T-cell (primary cell): Measurements from ENCODE around the gene FALEC. TPM values are rescaled to one million over a fixed set of nuclear protein-coding genes. Genes with fewer than 3 reads are reported as not detected.

ENCODE experiments used
- ATAC-seq, 4 experiments: fragments of 200-7000 bp in 3 of 4; fragments of 150-1000 bp in 1 of 4; cut with Tn5 transposase; replicated peaks in 1 of 4; 1 replicate in 3 of 4; 2 replicates in 1 of 4; pipeline ENCODE4 v1.10.0; 2021; ENCODE audit warnings: moderate library complexity in 3 of 4, mild to moderate bottlenecking in 2 of 4, moderate number of reproducible peaks in 1 of 4
- CTCF ChIA-PET, 2 donors: fragments of 300-600 bp; sonication (Branson Sonifier 250); formaldehyde crosslinking; loops; one replicate each; lab custom pipeline; 2022; ENCODE audit warnings: antibody characterized with exemption in 2 of 2; lab: Charles Lee
- POLR2A ChIA-PET, 2 donors: fragments of 300-600 bp; sonication (Branson Sonifier 250); formaldehyde crosslinking; loops; one replicate each; lab custom pipeline; 2022; ENCODE audit warnings: antibody characterized with exemption in 2 of 2; lab: Charles Lee
- DNase-seq, 35 experiments: peaks; one replicate each; pipeline versions ENCODE4 v3.0.0 to v3.0.0-alpha.2; 2013 to 2023
- H3K27ac ChIP-seq: one replicate; pipeline ENCODE4 v1.5.1; 2013; ENCODE audit warnings: low read length
- H3K27me3 ChIP-seq, 2 experiments: replicated peaks in 1 of 2; 1 replicate in 1 of 2; 2 replicates in 1 of 2; pipeline versions ENCODE4 v1.6.1 to v1.7.0; 2013; ENCODE audit warnings: low read length in 1 of 2, mixed read lengths in 1 of 2; ENCODE audit not compliant: control insufficient read depth in 2 of 2, insufficient read depth in 2 of 2; ENCODE audit errors: extremely low read depth in 1 of 2
- H3K36me3 ChIP-seq, 2 donors: 1 replicate in 1 of 2; 2 replicates in 1 of 2; pipeline versions ENCODE4 v1.6.1 to v1.7.0; 2013; ENCODE audit warnings: low read length in 1 of 2; ENCODE audit not compliant: control insufficient read depth in 2 of 2, insufficient read depth in 1 of 2; ENCODE audit errors: extremely low read depth in 1 of 2
- H3K4me1 ChIP-seq, 2 experiments: 1 replicate in 1 of 2; 2 replicates in 1 of 2; pipeline versions ENCODE4 v1.6.1 to v1.7.0; 2013; ENCODE audit warnings: low read length in 2 of 2, mixed read lengths in 1 of 2; ENCODE audit not compliant: insufficient read depth in 2 of 2, control insufficient read depth in 1 of 2; ENCODE audit errors: extremely low read depth in 1 of 2
- H3K4me3 ChIP-seq, 2 donors: 1 replicate in 1 of 2; 2 replicates in 1 of 2; pipeline versions ENCODE4 v1.5.1 to v1.7.0; 2013; ENCODE audit warnings: mild to moderate bottlenecking in 2 of 2, low read length in 1 of 2, moderate library complexity in 1 of 2; ENCODE audit not compliant: control insufficient read depth in 1 of 2; ENCODE audit errors: extremely low read depth in 1 of 2
- H3K9me3 ChIP-seq: 2 replicates; pipeline ENCODE4 v1.7.0; 2013
- H3K27ac Mint-ChIP-seq, 2 donors: one replicate each; pipeline ENCODE4 v1.8.0; 2020 to 2021; ENCODE audit warnings: mild to moderate bottlenecking in 2 of 2, mixed read lengths in 2 of 2
- H3K27me3 Mint-ChIP-seq, 2 donors: one replicate each; pipeline ENCODE4 v1.8.0; 2021 to 2022; ENCODE audit warnings: mixed read lengths in 2 of 2
- H3K36me3 Mint-ChIP-seq: one replicate; pipeline ENCODE4 v1.8.0; 2021; ENCODE audit warnings: mixed read lengths
- H3K4me1 Mint-ChIP-seq, 3 donors: one replicate each; pipeline ENCODE4 v1.8.0; 2020 to 2022; ENCODE audit warnings: mixed read lengths in 3 of 3, mild to moderate bottlenecking in 1 of 3
- H3K4me3 Mint-ChIP-seq, 3 donors: one replicate each; pipeline ENCODE4 v1.8.0; 2020 to 2022; ENCODE audit warnings: mild to moderate bottlenecking in 3 of 3, mixed read lengths in 3 of 3, moderate library complexity in 3 of 3
- H3K9me3 Mint-ChIP-seq, 3 donors: one replicate each; pipeline ENCODE4 v1.8.0; 2020 to 2022; ENCODE audit warnings: mixed read lengths in 3 of 3
- whole genome bisulfite sequencing: methylation state at CpG from one replicate; pipeline ENCODE4 v1.1.5; 2013; ENCODE audit warnings: missing lambda C conversion rate; ENCODE audit not compliant: insufficient coverage; 5-methylcytosine and 5-hydroxymethylcytosine counted together
- total RNA-seq, 35 experiments: library from RNA in 6 of 35; stranded (reverse) in 6 of 35; fragments of 120-200 nt in 1 of 35; gene quantifications; one replicate each; pipeline versions ENCODE4 v1.2.1 to v1.2.4 and lab custom pipeline; 2013 to 2026

FALEC gene
- total RNA-seq, 5 donors from 2014 or later (not counting 1 experiment from before 2014, with no cell fraction given) = 0.49 to 0.85 (median 0.73) TPM; not detected in 2

GRCh38 chr1:150514260-150514659 is 1.3 kb upstream of the FALEC start:
- no peaks in the 10 kb centered on the region for H3K36me3 Mint-ChIP-seq
- H3K27ac ChIP-seq = no peak overlapping the region
- ChIA-PET POLR2A (interaction anchor here in 1 of 2 donors (0.6 kb wide), 1 partner anchor 64 kb away, joined by 4 read pairs; no protein-coding TSS in a partner anchor), CTCF (no interaction called here)
- H3K4me3 ChIP-seq = no peak overlapping the region
- H3K27ac Mint-ChIP-seq = no peak overlapping the region
- 93% methylated on average over 7 of the region's 9 CpGs for WGBS
- H3K36me3 ChIP-seq = no peaks in the 10 kb centered on the region
- no peaks in the 10 kb centered on the region for H3K27me3 ChIP-seq
- peak overlapping the region; percentile 83 to 91 (median 87) for H3K4me3 Mint-ChIP-seq
- no peaks in the 10 kb centered on the region for H3K9me3 ChIP-seq
- H3K9me3 Mint-ChIP-seq = no peaks in the 10 kb centered on the region
- H3K27me3 Mint-ChIP-seq = no peaks in the 10 kb centered on the region
- H3K4me1 ChIP-seq = peaks cover 0 to 11% of the 10 kb centered on the region in 2 experiments
- peaks cover 11 to 25% (median 22%) of the 10 kb centered on the region in 3 donors for H3K4me1 Mint-ChIP-seq
- DNase-seq = no peak
- no peak for ATAC-seq

DNA sequence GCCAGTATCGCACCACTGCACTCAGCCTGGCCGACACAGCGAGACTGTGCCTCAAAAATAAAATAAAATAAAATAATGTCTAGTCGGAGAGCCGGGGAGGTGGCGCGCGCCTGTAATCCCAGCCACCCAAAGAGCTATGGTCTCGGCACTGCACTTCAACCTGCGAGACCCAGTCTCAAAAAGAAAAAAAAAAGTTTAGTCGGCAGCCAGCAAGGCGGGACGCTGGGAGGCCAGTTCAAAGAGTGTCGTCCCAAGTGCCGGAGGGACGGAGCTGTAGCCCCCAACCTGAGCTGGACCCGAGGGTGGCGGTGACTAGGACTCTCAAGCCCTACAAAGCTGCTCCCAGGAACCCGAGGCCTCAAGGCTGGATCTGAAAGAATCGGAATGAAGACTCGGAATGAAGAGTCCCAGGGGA is 632 bp upstream of the FALEC start:
- no peak for ATAC-seq

GRCh38 chr1:150516050-150516591 is 569 bp downstream of the FALEC start:
- Histone ChIP-seq H3K27ac (no peak overlapping the region), H3K36me3 (no peaks in the 10 kb centered on the region), H3K4me3 (peak overlapping the region; percentile 63 to 71), H3K4me1 (peaks cover 0 to 11% of the 10 kb centered on the region in 2 experiments), H3K27me3 (no peaks in the 10 kb centered on the region), H3K9me3 (no peaks in the 10 kb centered on the region)
- H3K9me3 Mint-ChIP-seq = no peaks in the 10 kb centered on the region
- H3K36me3 Mint-ChIP-seq = no peaks in the 10 kb centered on the region
- H3K27ac Mint-ChIP-seq = peak overlapping the region; percentile 62 to 73
- whole genome bisulfite sequencing = 4% methylated on average over 16 of the region's 19 CpGs
- H3K27me3 Mint-ChIP-seq = no peaks in the 10 kb centered on the region
- POLR2A ChIA-PET = interaction anchor here (0.7 to 1.0 kb wide), 2 partner anchors 28 to 364 kb away, joined by 3 read pairs; no protein-coding TSS in a partner anchor
- CTCF ChIA-PET = interaction anchor here (0.5 to 1.1 kb wide), 8 partner anchors 14 to 736 kb away, joined by 3 to 6 read pairs (median 3); partner anchors contain the start of gene ENSA (in 1 of the 2)
- peaks cover 11 to 22% (median 20%) of the 10 kb centered on the region in 3 donors for H3K4me1 Mint-ChIP-seq
- ATAC-seq (peak in 3 of 4 experiments; percentile 2 to 20 (median 3)), DNase-seq (peak in 5 of 35 experiments; percentile 7 to 31 (median 9))
- peak overlapping the region; percentile 83 to 91 (median 87) for H3K4me3 Mint-ChIP-seq

More for the DNA sequence above, 632 bp upstream of the FALEC start:
- ChIA-PET POLR2A (interaction anchor here in 1 of 2 donors (0.6 to 1.0 kb wide), 4 partner anchors 13 to 137 kb away, joined by 3 to 9 read pairs (median 3); no protein-coding TSS in a partner anchor), CTCF (interaction anchor here (0.6 to 1.0 kb wide), 3 partner anchors 25 to 267 kb away, joined by 3 to 4 read pairs (median 4); partner anchors contain the start of gene ENSA (in 1 of the 2))
- Histone ChIP-seq H3K9me3 (no peaks in the 10 kb centered on the region), H3K36me3 (no peaks in the 10 kb centered on the region), H3K4me1 (peaks cover 0 to 11% of the 10 kb centered on the region in 2 experiments), H3K4me3 (peak overlapping the region; percentile 63 to 71), H3K27me3 (no peaks in the 10 kb centered on the region), H3K27ac (no peak overlapping the region)
- Mint-ChIP-seq H3K4me3 (peak overlapping the region; percentile 83 to 91 (median 87)), H3K27ac (peak overlapping the region in 1 of 2 donors; percentile 73), H3K4me1 (peaks cover 11 to 25% (median 22%) of the 10 kb centered on the region in 3 donors), H3K9me3 (no peaks in the 10 kb centered on the region), H3K36me3 (no peaks in the 10 kb centered on the region), H3K27me3 (no peaks in the 10 kb centered on the region)
- DNase-seq = no peak
- WGBS = 42% methylated on average over 20 of the region's 21 CpGs

GRCh38 chr1:150516616-150517015 is 1.1 kb downstream of the FALEC start:
- Mint-ChIP-seq H3K27ac (peak overlapping the region; percentile 62 to 73), H3K36me3 (no peaks in the 10 kb centered on the region), H3K4me3 (peak overlapping the region; percentile 83 to 91 (median 87)), H3K27me3 (no peaks in the 10 kb centered on the region), H3K9me3 (no peaks in the 10 kb centered on the region), H3K4me1 (peaks cover 11 to 22% (median 20%) of the 10 kb centered on the region in 3 donors)
- ATAC-seq (no peak), DNase-seq (peak in 1 of 35 experiments; percentile 21)
- Histone ChIP-seq H3K36me3 (no peaks in the 10 kb centered on the region), H3K27me3 (no peaks in the 10 kb centered on the region), H3K9me3 (no peaks in the 10 kb centered on the region), H3K4me1 (peaks cover 0 to 11% of the 10 kb centered on the region in 2 experiments), H3K4me3 (no peak overlapping the region), H3K27ac (no peak overlapping the region)
- POLR2A ChIA-PET = no interaction called here
- CTCF ChIA-PET = interaction anchor here (0.7 to 1.1 kb wide), 3 partner anchors 13 to 54 kb away, joined by 3 to 6 read pairs (median 5); no protein-coding TSS in a partner anchor
- WGBS = 100% methylated on average over 1 of the region's 4 CpGs

DNA sequence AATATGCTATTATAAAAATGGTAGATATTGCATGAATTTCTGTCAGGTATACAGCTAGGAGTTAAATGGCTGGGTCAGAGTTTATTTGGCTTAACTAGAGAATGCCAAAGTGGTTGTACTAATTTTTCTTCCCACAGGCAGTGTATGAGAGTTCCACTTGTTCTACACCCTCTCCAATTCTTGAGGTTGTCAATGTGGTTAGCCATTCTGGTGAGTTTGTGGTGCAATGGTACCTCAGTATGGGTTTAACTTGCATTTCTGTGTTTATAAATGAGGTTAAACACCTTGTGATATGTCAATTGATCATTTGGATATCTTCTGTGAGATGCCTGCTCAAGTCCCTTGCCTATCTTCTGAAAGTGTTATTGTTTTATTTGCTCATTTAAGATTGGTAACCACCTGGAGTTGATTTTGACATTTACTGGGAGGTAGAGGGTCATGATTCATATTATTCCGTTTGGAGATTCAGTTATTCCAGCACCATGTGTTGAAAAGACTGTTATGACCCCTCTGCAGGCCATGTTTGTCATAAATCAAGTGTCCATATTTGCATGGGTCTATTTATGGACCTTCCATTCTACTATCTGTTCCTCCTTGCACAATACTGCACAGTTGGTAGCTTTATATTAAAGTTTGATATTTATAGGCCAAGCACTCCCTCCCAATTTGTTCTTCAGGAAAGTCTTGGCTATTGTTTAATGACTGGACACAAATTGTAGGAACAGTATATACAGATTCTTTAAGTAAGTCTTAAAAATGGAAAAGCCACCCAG is 5.8 kb downstream of the FALEC start:
- Mint-ChIP-seq H3K9me3 (no peaks in the 10 kb centered on the region), H3K27me3 (no peaks in the 10 kb centered on the region), H3K4me1 (peaks cover 4 to 8% (median 5%) of the 10 kb centered on the region in 3 donors), H3K4me3 (no peak overlapping the region), H3K36me3 (no peaks in the 10 kb centered on the region), H3K27ac (no peak overlapping the region)
- Histone ChIP-seq H3K36me3 (no peaks in the 10 kb centered on the region), H3K27ac (no peak overlapping the region), H3K4me3 (no peak overlapping the region), H3K9me3 (no peaks in the 10 kb centered on the region), H3K4me1 (peaks cover 0 to 1% of the 10 kb centered on the region in 2 experiments), H3K27me3 (no peaks in the 10 kb centered on the region)
- ChIA-PET CTCF (interaction anchor here in 1 of 2 donors (0.6 kb wide), 1 partner anchor 83 kb away, joined by 3 read pairs; no protein-coding TSS in a partner anchor), POLR2A (no interaction called here)
- no peak for DNase-seq
- no peak for ATAC-seq
- WGBS = no CpG with 5 or more reads among the region's 1 CpG

DNA sequence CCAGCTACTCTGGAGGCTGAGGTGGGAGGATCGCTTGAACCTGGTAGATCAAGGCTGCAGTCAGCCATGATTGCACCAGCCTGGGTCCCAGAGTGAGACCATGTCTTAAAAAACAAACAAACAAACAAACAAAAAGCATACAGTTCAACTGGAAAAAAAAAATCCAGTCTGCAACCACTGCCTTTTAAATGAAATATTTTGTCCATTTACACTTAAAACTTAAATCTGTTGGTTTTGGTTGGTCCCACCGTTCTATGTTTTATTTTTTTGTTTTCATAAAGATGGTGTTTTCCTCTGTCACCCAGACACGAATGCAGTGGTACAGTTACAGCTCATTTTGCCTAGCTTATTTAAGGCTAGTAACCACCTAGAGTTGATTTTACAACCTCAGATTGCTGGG is 9.8 kb downstream of the FALEC start:
- POLR2A ChIA-PET = no interaction called here
- Mint-ChIP-seq H3K27ac (no peak overlapping the region), H3K27me3 (no peaks in the 10 kb centered on the region), H3K36me3 (no peaks in the 10 kb centered on the region), H3K9me3 (no peaks in the 10 kb centered on the region), H3K4me1 (no peaks in the 10 kb centered on the region), H3K4me3 (no peak overlapping the region)
- no peak for DNase-seq
- no peaks in the 10 kb centered on the region for H3K4me1 ChIP-seq
- WGBS = 80% methylated on average over 1 of the region's 3 CpGs
- no peaks in the 10 kb centered on the region for H3K36me3 ChIP-seq
- H3K9me3 ChIP-seq = no peaks in the 10 kb centered on the region
- H3K27me3 ChIP-seq = no peaks in the 10 kb centered on the region
- CTCF ChIA-PET = no interaction called here
- H3K27ac ChIP-seq = no peak overlapping the region
- H3K4me3 ChIP-seq = no peak overlapping the region
- ATAC-seq = no peak
